GM12864 (cell line): ENCODE measurements around the gene CTTNBP2.
A peak's percentile ranks its signal among the peaks of the same experiment; 100 is the strongest.

Experiments used
- DNase-seq: peaks from one replicate; pipeline ENCODE4 v3.0.0-alpha.2; 2011; ENCODE audit warnings: low read depth
- H3K4me3 ChIP-seq: 2 replicates; pipeline ENCODE4 v1.5.1; 2011; ENCODE audit warnings: mild to moderate bottlenecking, low read depth, low read length, control low read depth
- TF ChIP-seq, protein P1 (sequence below): IDR thresholded peaks from 2 replicates; pipeline ENCODE4 v1.5.1; 2011; ENCODE audit warnings: low read depth, mild to moderate bottlenecking, moderate library complexity, low read length, control low read depth, inconsistent platforms; ENCODE audit errors: missing control alignments

The CTTNBP2 gene

DNA sequence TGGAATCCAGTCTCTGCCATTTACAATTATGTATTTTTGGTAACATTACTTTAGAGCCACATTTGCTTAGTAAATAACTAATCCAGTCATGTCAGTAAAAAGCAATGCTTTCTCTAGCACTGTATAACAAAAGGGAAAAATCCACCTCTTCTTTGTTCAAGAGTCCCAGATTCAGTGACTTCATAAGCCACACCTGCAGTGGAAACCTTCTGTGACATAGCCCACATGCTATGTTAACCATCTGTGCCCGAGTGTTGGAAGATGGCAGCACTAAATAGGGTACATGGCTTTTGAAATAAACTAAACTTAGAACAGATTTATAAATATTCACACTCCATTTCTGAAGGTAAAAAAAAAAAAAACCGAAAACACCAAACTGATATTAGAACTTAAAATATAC, 83.0 kb downstream of the CTTNBP2 start:
- H3K4me3 ChIP-seq, result no peak overlapping the region
- TF ChIP-seq, protein P1, sequence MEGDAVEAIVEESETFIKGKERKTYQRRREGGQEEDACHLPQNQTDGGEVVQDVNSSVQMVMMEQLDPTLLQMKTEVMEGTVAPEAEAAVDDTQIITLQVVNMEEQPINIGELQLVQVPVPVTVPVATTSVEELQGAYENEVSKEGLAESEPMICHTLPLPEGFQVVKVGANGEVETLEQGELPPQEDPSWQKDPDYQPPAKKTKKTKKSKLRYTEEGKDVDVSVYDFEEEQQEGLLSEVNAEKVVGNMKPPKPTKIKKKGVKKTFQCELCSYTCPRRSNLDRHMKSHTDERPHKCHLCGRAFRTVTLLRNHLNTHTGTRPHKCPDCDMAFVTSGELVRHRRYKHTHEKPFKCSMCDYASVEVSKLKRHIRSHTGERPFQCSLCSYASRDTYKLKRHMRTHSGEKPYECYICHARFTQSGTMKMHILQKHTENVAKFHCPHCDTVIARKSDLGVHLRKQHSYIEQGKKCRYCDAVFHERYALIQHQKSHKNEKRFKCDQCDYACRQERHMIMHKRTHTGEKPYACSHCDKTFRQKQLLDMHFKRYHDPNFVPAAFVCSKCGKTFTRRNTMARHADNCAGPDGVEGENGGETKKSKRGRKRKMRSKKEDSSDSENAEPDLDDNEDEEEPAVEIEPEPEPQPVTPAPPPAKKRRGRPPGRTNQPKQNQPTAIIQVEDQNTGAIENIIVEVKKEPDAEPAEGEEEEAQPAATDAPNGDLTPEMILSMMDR, result no peak
- no peak for DNase-seq

GRCh38 chr7:117785431-117785830, 87.8 kb downstream of the CTTNBP2 start:
- no peak overlapping the region for H3K4me3 ChIP-seq
- DNase-seq, result no peak
- TF ChIP-seq, protein P1, result no peak

DNA sequence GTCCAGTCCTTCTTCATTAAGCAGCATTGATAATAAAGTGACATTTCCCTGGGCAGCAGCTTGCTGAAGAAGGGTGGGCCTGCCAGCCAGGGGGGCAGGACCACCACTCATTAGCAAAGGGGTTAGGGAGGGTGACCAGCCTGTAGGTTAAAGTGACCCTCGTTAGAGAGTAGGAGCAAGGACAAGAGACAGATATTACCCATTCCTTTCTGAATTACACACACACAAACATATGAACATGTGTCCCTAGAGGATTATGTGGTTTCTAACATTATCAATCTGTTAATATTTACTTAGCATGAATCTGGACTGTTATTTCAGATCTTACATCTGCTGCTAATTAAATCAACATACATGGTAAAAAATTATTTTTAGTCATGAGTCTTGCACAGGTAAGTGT, 88.9 kb downstream of the CTTNBP2 start:
- no peak for DNase-seq
- TF ChIP-seq, protein P1, result no peak
- no peak overlapping the region for H3K4me3 ChIP-seq

- DNase-seq, result no peak
- H3K4me3 ChIP-seq, result no peak overlapping the region
- TF ChIP-seq, protein P1, result no peak
These were observed 90.5 kb downstream of the CTTNBP2 start for GRCh38 chr7:117782761-117783160.

GRCh38 chr7:117781707-117782106, 91.5 kb downstream of the CTTNBP2 start:
- no peak for DNase-seq
- TF ChIP-seq, protein P1, result no peak
- H3K4me3 ChIP-seq, result no peak overlapping the region

DNA sequence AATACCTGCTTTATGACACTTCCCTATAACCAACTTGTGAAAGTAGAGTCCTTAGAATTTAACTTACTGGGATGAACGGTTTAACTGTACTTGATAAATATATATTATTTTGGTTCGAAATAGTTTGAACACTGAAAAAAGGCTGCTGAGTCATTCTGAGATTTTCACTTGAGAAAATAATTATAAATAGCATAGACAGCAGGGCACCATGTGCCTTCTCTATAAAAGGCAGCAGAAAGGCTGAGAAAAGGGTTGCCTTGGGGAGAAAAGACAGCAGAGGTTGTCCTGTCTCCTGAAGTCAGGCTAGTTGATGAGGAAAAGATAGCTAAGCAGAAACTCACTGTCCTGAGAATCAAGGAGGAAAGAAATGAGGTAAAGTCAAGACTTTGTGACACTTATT, 92.4 kb downstream of the CTTNBP2 start:
- TF ChIP-seq, protein P1, result no peak
- peak; percentile 29 for DNase-seq
- H3K4me3 ChIP-seq, result no peak overlapping the region

- H3K4me3 ChIP-seq, result no peak overlapping the region
- TF ChIP-seq, protein P1, result no peak
- DNase-seq, result no peak
These were observed 95.7 kb downstream of the CTTNBP2 start for GRCh38 chr7:117777335-117778142.
